ENCODE results near the gene CCNJ. TPM values are rescaled to one million over a fixed set of nuclear protein-coding genes. Genes with fewer than 3 reads are reported as not detected.

The CCNJ gene
- total and polyA plus RNA-seq, 2 of the 13 experiments (the other 11 are each of a cell fraction or from before 2014, with no cell fraction given), result 14.1 to 21.5 TPM

DNA sequence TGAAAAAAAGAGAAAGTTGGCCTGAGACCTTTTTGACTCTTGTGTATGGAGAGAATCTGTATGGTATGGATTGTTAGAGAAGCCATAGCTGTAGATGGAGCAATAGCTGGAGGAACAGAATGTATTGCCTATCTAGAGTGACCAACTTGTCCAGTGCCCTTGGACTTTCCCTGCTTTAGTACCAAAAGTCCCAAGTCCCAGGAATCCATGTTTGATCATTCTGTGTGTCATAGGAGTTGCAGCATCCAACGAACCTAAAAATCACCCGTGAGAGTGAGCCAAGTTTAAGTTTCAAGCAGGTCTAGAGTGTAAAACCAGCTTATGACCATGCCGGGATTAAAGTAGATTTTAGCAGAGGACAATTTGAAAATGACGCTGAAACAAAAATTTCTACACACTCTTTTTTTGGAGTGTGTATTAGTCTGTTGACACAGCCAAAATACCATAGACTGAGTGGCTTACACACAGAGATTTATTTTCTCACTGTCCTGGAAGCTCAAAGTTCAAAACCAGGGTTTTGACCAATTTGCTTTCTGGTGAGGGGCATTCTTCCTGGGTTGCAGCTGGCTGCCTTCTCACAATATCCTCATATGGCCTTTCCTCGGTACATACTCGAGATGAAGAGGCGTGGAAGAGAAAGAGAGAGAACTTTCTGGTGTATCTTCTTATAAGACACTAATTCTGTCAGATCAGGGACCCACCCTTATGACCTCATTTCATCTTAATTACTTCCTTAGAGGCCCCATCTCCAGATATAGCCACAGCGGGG is 49.8 kb downstream of the CCNJ start:
- ChIA-PET CTCF (ENCODE audit: low intra/inter-chr PET ratio, low total read pairs) (no interaction called here), POLR2A (interaction anchor here (0.9 to 3.4 kb wide), 13 partner anchors 9 to 49 kb away, joined by 3 to 186 read pairs (median 5); partner anchors contain the start of genes CCNJ and ZNF518A)
- H3K4me1 ChIP-seq (ENCODE audit: insufficient read depth, low read length), result peaks cover 55% of the 10 kb centered on the region
- no peaks in the 10 kb centered on the region for H3K79me2 ChIP-seq (ENCODE audit: insufficient read depth, low read length)
- peak overlapping the region; percentile 89 for H3K27ac ChIP-seq (ENCODE audit: extremely low read length, insufficient read depth, low read length)
- intact Hi-C loops (cut with micrococcal nuclease; ENCODE audit: unreplicated experiment) (loop anchor here (2.0 to 5.0 kb wide), 2 partner anchors 32 to 46 kb away; no protein-coding TSS in a partner anchor), in situ Hi-C loops (cut with HindIII; ENCODE audit: extremely low pct_ligation_motif_present, low pct_unique_long_range_greater_than_20kb) (loop anchor here (5.0 kb wide), 1 partner anchor 34 kb away; no protein-coding TSS in a partner anchor)
- H3K9me3 ChIP-seq (ENCODE audit: low read length), result no peaks in the 10 kb centered on the region
- H2AFZ ChIP-seq (ENCODE audit: low read length), result peak overlapping the region; percentile 65
- H4K20me1 ChIP-seq (ENCODE audit: insufficient read depth, low read length), result no peaks in the 10 kb centered on the region
- H3K4me2 ChIP-seq (ENCODE audit: low read depth, low read length), result peak overlapping the region; percentile 88
- DNase-seq (ENCODE audit: low spot score) (peak; percentile 84), ATAC-seq (peak; percentile 60), FAIRE-seq (peak; percentile 64)
- peak overlapping the region; percentile 21 to 62 (median 51); a peak in 5 of 6 replicates for H3K4me3 ChIP-seq (replicated peaks in 1 of 3; ENCODE audit: insufficient read depth in 1 of 3, low read depth in 2 of 3, low read length in 3 of 3)
- WGBS (ENCODE audit: low lambda C conversion rate), result 4% methylated on average over 8 of the region's 8 CpGs
- H3K27me3 ChIP-seq (ENCODE audit: control insufficient read depth in 1 of 2, insufficient read depth in 2 of 2, low read length in 2 of 2), result no peaks in the 10 kb centered on the region; a peak in 1 of 5 replicates
- BruUV-seq (replicated peaks), result no TSS peak
- peak overlapping the region; percentile 65 for H3K9ac ChIP-seq (ENCODE audit: insufficient read depth, low read depth, low read length)
- H3K36me3 ChIP-seq (replicated peaks in 1 of 2; ENCODE audit: control insufficient read depth in 1 of 2, insufficient read depth in 2 of 2, low read length in 2 of 2), result no peaks in the 10 kb centered on the region
- TF ChIP-seq WIZ (CRISPR knock-in tag; IDR thresholded peaks at IDR 0.05), result no peak
- TF ChIP-seq PRPF4 (IDR thresholded peaks at IDR 0.05; ENCODE audit: low read depth, low read length, poor library complexity, severe bottlenecking), result no peak
- TF ChIP-seq, protein P1, sequence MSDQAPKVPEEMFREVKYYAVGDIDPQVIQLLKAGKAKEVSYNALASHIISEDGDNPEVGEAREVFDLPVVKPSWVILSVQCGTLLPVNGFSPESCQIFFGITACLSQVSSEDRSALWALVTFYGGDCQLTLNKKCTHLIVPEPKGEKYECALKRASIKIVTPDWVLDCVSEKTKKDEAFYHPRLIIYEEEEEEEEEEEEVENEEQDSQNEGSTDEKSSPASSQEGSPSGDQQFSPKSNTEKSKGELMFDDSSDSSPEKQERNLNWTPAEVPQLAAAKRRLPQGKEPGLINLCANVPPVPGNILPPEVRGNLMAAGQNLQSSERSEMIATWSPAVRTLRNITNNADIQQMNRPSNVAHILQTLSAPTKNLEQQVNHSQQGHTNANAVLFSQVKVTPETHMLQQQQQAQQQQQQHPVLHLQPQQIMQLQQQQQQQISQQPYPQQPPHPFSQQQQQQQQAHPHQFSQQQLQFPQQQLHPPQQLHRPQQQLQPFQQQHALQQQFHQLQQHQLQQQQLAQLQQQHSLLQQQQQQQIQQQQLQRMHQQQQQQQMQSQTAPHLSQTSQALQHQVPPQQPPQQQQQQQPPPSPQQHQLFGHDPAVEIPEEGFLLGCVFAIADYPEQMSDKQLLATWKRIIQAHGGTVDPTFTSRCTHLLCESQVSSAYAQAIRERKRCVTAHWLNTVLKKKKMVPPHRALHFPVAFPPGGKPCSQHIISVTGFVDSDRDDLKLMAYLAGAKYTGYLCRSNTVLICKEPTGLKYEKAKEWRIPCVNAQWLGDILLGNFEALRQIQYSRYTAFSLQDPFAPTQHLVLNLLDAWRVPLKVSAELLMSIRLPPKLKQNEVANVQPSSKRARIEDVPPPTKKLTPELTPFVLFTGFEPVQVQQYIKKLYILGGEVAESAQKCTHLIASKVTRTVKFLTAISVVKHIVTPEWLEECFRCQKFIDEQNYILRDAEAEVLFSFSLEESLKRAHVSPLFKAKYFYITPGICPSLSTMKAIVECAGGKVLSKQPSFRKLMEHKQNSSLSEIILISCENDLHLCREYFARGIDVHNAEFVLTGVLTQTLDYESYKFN (CRISPR knock-in tag; conservative IDR thresholded peaks at IDR 0.05), result peak; percentile 89
- TF ChIP-seq, protein P2, sequence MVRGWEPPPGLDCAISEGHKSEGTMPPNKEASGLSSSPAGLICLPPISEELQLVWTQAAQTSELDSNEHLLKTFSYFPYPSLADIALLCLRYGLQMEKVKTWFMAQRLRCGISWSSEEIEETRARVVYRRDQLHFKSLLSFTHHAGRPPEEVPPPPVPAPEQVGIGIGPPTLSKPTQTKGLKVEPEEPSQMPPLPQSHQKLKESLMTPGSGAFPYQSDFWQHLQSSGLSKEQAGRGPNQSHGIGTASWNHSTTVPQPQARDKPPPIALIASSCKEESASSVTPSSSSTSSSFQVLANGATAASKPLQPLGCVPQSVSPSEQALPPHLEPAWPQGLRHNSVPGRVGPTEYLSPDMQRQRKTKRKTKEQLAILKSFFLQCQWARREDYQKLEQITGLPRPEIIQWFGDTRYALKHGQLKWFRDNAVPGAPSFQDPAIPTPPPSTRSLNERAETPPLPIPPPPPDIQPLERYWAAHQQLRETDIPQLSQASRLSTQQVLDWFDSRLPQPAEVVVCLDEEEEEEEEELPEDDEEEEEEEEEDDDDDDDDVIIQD (CRISPR knock-in tag; IDR thresholded peaks at IDR 0.05; ENCODE audit: low read depth), result 0 out of 2 replicates have a peak, but pooled peaks have one; percentile 13
- TF ChIP-seq HNF4G (IDR thresholded peaks at IDR 0.05; ENCODE audit: borderline replicate concordance, low read depth, low read length), result peak; percentile 74
- no peak for TF ChIP-seq HNF4G (CRISPR knock-in tag; IDR thresholded peaks at IDR 0.05; ENCODE audit: borderline replicate concordance, low read depth)
- TF ChIP-seq NFE2L1 (CRISPR knock-in tag; IDR thresholded peaks at IDR 0.05; ENCODE audit: borderline replicate concordance), result no peak
- TF ChIP-seq, protein P3, sequence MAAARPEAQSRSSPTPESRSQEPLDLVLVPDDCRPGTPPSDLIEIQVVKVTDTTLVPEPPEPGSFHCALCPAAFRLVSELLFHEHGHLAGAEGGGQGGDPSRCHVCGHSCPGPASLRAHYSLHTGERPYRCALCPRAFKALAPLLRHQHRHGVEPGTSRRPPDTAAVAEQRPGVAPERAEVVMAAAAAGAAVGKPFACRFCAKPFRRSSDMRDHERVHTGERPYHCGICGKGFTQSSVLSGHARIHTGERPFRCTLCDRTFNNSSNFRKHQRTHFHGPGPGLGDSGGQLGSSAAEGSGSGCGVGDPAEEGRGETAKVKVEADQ (CRISPR knock-in tag; IDR thresholded peaks at IDR 0.05; ENCODE audit: borderline replicate concordance), result no peak
- TF ChIP-seq FOXJ3 (CRISPR knock-in tag; IDR thresholded peaks at IDR 0.05; ENCODE audit: borderline replicate concordance), result no peak
- no peak for TF ChIP-seq BRD4 (CRISPR knock-in tag; IDR thresholded peaks at IDR 0.05)
- TF ChIP-seq, protein P4, sequence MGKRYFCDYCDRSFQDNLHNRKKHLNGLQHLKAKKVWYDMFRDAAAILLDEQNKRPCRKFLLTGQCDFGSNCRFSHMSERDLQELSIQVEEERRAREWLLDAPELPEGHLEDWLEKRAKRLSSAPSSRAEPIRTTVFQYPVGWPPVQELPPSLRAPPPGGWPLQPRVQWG (CRISPR knock-in tag; IDR thresholded peaks at IDR 0.05; ENCODE audit: borderline replicate concordance, low read depth), result no peak
- no peak for TF ChIP-seq EED (CRISPR knock-in tag; IDR thresholded peaks at IDR 0.05)
- no peak for TF ChIP-seq ZC3H13 (CRISPR knock-in tag; IDR thresholded peaks at IDR 0.05)
- TF ChIP-seq, protein P5, sequence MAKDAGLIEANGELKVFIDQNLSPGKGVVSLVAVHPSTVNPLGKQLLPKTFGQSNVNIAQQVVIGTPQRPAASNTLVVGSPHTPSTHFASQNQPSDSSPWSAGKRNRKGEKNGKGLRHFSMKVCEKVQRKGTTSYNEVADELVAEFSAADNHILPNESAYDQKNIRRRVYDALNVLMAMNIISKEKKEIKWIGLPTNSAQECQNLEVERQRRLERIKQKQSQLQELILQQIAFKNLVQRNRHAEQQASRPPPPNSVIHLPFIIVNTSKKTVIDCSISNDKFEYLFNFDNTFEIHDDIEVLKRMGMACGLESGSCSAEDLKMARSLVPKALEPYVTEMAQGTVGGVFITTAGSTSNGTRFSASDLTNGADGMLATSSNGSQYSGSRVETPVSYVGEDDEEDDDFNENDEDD (CRISPR knock-in tag; IDR thresholded peaks at IDR 0.05; ENCODE audit: borderline replicate concordance), result no peak
- TF ChIP-seq ZFP36 (IDR thresholded peaks at IDR 0.05; ENCODE audit: borderline replicate concordance, low read depth, low read length, partially characterized antibody), result no peak

Data from HepG2 (cell line).